HL-60 (cell line): ENCODE measurements around the gene DENND10.

Experiments
- DNase-seq, 2 experiments: peaks; one replicate each; pipeline ENCODE4 v3.0.0-alpha.2; 2010 to 2020; ENCODE audit warnings: low read depth in 1 of 2, low spot score in 1 of 2
- H3K27ac ChIP-seq: fragments of 250-450 bp; sonication (Bioruptor Pico); replicated peaks from 2 replicates; pipeline ENCODE4 v1.5.1; 2020; ENCODE audit warnings: mild to moderate bottlenecking, moderate library complexity
- H3K27me3 ChIP-seq: fragments of 250-450 bp; sonication (Bioruptor Pico); 2 replicates; pipeline ENCODE4 v1.5.1; 2021; ENCODE audit warnings: mild to moderate bottlenecking, moderate library complexity; ENCODE audit not compliant: insufficient read depth, poor library complexity, severe bottlenecking
- H3K4me3 ChIP-seq: replicated peaks from 2 replicates; pipeline ENCODE4 v1.5.1; 2011; ENCODE audit warnings: mild to moderate bottlenecking, control low read depth, low read length; ENCODE audit not compliant: insufficient read depth
- GABPA ChIP-seq: IDR thresholded peaks from 2 replicates; pipeline ENCODE4 v1.6.1; 2012; ENCODE audit warnings: low read depth
- POLR2AphosphoS5 ChIP-seq: IDR thresholded peaks from 2 replicates; pipeline ENCODE4 v1.6.1; 2012; ENCODE audit warnings: low read depth
- SPI1 ChIP-seq: IDR thresholded peaks from 2 replicates; pipeline ENCODE4 v1.6.1; 2012; ENCODE audit warnings: low read depth, mild to moderate bottlenecking, borderline replicate concordance
- TF ChIP-seq, protein P1 (sequence below): IDR thresholded peaks from 2 replicates; pipeline ENCODE4 v1.6.1; 2012; ENCODE audit warnings: low read depth; ENCODE audit not compliant: insufficient replicate concordance
- TF ChIP-seq, protein P2 (sequence below): IDR thresholded peaks from one replicate; pipeline ENCODE4 v1.5.1; 2011; ENCODE audit warnings: low read length, control low read depth, inconsistent platforms; ENCODE audit not compliant: insufficient read depth

The DENND10 gene

DNA sequence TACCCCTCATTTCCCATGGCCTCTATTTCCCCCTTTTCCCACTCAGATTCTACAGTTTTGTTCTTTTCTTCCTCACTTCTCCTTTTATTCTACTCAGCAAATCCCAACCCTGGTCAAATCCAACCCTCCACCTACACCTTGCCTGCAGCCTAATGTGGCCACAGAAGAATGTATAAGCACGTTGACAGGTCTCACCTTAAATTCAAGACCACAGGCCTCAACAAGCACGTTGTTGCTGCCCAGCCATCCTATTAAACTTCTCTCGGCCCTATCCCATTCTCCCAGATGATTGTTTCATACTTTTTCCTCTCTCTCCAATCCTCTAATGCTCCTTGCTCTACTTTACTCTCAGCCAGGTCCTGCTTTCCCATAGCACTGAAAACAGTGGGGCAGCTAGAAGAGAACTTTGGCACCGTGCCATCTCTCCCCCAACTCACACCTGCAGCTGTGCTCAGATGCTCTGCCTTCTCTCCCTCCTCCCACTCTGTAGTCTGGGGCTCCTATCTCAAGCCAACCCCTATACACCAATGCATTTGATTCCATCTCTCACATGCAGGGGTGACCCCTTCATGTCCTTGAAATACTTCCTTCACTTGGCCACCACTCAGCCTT, 16.5 kb upstream of the DENND10 start:
- DNase-seq, result no peak
- Histone ChIP-seq H3K27ac (no peak overlapping the region), H3K27me3 (no peaks in the 10 kb centered on the region), H3K4me3 (no peak overlapping the region)
- TF ChIP-seq, protein P1, sequence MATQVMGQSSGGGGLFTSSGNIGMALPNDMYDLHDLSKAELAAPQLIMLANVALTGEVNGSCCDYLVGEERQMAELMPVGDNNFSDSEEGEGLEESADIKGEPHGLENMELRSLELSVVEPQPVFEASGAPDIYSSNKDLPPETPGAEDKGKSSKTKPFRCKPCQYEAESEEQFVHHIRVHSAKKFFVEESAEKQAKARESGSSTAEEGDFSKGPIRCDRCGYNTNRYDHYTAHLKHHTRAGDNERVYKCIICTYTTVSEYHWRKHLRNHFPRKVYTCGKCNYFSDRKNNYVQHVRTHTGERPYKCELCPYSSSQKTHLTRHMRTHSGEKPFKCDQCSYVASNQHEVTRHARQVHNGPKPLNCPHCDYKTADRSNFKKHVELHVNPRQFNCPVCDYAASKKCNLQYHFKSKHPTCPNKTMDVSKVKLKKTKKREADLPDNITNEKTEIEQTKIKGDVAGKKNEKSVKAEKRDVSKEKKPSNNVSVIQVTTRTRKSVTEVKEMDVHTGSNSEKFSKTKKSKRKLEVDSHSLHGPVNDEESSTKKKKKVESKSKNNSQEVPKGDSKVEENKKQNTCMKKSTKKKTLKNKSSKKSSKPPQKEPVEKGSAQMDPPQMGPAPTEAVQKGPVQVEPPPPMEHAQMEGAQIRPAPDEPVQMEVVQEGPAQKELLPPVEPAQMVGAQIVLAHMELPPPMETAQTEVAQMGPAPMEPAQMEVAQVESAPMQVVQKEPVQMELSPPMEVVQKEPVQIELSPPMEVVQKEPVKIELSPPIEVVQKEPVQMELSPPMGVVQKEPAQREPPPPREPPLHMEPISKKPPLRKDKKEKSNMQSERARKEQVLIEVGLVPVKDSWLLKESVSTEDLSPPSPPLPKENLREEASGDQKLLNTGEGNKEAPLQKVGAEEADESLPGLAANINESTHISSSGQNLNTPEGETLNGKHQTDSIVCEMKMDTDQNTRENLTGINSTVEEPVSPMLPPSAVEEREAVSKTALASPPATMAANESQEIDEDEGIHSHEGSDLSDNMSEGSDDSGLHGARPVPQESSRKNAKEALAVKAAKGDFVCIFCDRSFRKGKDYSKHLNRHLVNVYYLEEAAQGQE, result no peak
- peak; percentile 29; the same call in 1 of the 2 replicates for TF ChIP-seq SPI1

DNA sequence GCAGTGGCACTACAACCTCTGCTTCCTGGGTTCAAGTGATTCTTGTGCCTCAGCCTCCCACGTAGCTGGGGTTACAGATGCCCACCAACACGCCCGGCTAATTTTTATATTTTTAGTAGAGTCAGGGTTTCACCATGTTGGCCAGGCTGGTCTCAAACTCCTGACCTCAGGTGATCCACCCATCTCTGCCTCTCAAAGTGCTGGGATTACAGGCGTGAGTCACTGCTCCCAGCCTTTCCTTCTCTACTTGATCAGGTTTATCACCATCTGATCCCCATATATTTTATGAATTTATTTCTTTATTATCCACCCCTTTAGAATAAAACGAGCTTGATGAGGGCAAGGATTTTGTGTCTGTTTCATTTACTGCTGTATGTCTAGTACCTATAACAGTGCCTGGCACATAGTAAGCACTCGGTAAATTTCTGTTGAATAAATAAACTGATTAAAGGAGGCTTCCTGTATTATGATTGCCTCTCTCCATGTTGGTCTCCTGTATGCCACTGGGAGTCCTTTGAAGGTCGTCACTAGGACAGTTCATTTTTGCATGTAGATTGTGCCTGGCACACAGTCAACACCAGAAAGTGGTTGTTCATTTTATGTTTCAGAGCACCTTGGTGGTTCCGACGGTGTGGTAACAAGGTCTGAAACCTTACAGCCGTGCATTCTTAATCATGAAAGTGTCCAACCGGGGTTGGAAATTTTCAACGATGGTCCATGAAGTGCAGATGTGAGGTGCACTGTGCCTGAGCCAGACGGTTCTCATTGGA, 13.7 kb upstream of the DENND10 start:
- no peak overlapping the region for H3K27ac ChIP-seq
- no peak overlapping the region for H3K4me3 ChIP-seq
- TF ChIP-seq SPI1, result no peak
- no peak for TF ChIP-seq POLR2AphosphoS5
- TF ChIP-seq, protein P1, result no peak
- TF ChIP-seq, protein P2, sequence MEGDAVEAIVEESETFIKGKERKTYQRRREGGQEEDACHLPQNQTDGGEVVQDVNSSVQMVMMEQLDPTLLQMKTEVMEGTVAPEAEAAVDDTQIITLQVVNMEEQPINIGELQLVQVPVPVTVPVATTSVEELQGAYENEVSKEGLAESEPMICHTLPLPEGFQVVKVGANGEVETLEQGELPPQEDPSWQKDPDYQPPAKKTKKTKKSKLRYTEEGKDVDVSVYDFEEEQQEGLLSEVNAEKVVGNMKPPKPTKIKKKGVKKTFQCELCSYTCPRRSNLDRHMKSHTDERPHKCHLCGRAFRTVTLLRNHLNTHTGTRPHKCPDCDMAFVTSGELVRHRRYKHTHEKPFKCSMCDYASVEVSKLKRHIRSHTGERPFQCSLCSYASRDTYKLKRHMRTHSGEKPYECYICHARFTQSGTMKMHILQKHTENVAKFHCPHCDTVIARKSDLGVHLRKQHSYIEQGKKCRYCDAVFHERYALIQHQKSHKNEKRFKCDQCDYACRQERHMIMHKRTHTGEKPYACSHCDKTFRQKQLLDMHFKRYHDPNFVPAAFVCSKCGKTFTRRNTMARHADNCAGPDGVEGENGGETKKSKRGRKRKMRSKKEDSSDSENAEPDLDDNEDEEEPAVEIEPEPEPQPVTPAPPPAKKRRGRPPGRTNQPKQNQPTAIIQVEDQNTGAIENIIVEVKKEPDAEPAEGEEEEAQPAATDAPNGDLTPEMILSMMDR, result no peak
- no peak for TF ChIP-seq GABPA
- DNase-seq, result no peak
- H3K27me3 ChIP-seq, result no peaks in the 10 kb centered on the region

DNA sequence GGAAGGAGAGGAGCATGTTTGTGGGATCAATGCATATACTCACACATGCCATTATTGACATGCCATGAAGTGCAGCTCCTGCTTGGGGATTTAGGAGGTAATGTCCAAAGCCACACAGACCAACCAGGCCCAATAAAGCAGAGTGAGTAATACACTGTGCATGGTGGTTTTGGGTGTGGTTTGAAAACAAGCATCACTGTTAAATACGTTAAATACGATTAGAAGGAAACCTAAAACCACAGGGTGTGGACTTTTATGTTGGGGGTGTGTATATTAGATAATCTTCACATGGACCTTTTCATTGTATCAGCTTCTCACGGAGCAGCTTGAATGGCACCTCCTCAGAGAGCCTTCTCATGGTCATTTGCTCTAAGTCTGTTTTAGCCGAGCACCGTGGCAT, 12.9 kb upstream of the DENND10 start:
- DNase-seq, result peak in 1 of 2 experiments; percentile 36
- Histone ChIP-seq H3K4me3 (no peak overlapping the region), H3K27me3 (no peaks in the 10 kb centered on the region), H3K27ac (no peak overlapping the region)
- TF ChIP-seq, protein P1, result no peak
- TF ChIP-seq POLR2AphosphoS5, result no peak
- TF ChIP-seq, protein P2, result no peak
- TF ChIP-seq GABPA, result no peak
- no peak for TF ChIP-seq SPI1
